Measurements from ENCODE around the gene TEX19. TPM values are rescaled to one million over a fixed set of nuclear protein-coding genes. Genes with fewer than 3 reads are reported as not detected.

TEX19 gene
- total RNA-seq, 3 donors from 2014 or later (not counting 1 experiment from before 2014, with no cell fraction given): not detected

DNA sequence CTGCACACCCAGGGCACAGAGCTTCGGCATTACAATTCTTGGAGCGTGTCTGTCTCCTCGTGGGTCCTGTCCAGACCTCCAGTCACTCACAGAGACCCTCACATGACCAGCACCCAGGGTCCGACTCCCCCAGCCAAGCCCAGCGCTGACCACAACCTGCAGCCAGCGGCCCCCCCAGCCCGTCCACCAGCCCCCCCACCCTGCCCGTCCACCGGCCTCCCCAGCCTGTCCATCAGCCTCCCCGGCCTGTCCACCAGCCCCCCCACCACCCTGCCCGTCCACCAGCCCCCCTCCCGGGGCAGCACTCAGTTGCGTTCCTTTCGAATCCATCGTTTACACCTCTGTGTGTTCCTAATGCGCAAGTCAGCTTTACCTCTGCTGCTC is 31.3 kb upstream of the TEX19 start:
- no peaks in the 10 kb centered on the region for H3K9me3 ChIP-seq (ENCODE audit: control insufficient read depth, insufficient read depth, low read length)
- H3K4me3 ChIP-seq (ENCODE audit: low read length): no peak overlapping the region
- H3K27me3 ChIP-seq (ENCODE audit: control insufficient read depth, insufficient read depth, low read length): no peaks in the 10 kb centered on the region
- ATAC-seq (no peak), DNase-seq (no peak)
- no peak overlapping the region for H3K27ac ChIP-seq (ENCODE audit: low read length)
- no peaks in the 10 kb centered on the region for H3K36me3 Mint-ChIP-seq
- H3K27ac Mint-ChIP-seq: no peak overlapping the region
- peaks cover 0 to under 1% of the 10 kb centered on the region in 2 donors for H3K27me3 Mint-ChIP-seq (ENCODE audit: low read depth in 2 of 2)
- intact Hi-C loops (cut with micrococcal nuclease): no loop called here
- H3K36me3 ChIP-seq (ENCODE audit: control insufficient read depth, insufficient read depth, low read length): no peaks in the 10 kb centered on the region
- H3K4me1 Mint-ChIP-seq: peaks cover 6% of the 10 kb centered on the region in 2 donors
- 94% methylated on average over 16 of the region's 16 CpGs for WGBS (ENCODE audit: insufficient coverage)
- H3K4me3 Mint-ChIP-seq: no peak overlapping the region
- no peaks in the 10 kb centered on the region for H3K9me3 Mint-ChIP-seq
- TF ChIP-seq, protein P1, sequence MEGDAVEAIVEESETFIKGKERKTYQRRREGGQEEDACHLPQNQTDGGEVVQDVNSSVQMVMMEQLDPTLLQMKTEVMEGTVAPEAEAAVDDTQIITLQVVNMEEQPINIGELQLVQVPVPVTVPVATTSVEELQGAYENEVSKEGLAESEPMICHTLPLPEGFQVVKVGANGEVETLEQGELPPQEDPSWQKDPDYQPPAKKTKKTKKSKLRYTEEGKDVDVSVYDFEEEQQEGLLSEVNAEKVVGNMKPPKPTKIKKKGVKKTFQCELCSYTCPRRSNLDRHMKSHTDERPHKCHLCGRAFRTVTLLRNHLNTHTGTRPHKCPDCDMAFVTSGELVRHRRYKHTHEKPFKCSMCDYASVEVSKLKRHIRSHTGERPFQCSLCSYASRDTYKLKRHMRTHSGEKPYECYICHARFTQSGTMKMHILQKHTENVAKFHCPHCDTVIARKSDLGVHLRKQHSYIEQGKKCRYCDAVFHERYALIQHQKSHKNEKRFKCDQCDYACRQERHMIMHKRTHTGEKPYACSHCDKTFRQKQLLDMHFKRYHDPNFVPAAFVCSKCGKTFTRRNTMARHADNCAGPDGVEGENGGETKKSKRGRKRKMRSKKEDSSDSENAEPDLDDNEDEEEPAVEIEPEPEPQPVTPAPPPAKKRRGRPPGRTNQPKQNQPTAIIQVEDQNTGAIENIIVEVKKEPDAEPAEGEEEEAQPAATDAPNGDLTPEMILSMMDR (IDR thresholded peaks at IDR 0.05): no peak
- peaks cover 8% of the 10 kb centered on the region for H3K4me1 ChIP-seq (ENCODE audit: control insufficient read depth, insufficient read depth, low read length)

DNA sequence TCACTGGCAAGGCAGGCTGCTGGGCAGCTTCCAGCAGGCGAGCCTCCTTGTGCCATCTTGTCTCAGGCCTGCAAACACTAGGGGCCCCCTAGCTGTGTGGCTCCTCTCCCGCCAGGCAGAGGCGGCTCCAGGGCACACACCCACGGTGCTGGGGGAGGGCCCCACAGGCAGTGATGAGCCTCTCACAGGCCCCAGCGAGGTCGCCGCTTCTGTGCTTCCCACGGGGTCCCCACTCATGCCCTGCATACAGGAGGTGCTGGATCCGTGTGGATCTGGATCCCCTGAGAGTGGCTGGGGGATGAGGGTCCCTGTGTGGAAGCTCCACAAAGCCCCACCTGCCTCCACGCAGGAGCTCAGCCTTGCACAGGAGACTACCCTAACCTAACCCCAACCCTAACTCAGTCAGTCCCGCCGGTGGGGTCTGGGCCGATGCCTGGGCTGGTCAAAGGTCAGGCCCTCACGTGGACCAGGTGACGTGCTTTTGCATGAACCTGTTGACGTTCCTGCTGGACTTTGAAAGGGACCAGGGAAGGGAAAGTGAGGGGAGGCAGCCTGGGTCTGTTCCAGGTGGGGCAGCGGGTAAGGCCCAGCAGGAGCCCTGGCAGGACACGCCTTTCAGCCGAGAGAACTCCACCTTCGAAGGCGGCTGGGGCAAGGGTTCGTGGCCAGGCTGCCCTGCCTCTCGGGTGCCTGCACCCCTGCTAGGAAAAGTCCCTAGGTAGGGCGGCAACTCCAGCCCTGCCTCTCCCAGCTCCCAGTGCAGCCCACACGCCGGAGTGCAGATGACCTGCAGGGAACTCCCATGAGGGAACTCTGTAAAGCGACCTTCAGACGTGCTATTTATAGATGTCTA is 30.7 kb upstream of the TEX19 start:
- H3K4me1 ChIP-seq (ENCODE audit: control insufficient read depth, insufficient read depth, low read length): peaks cover 14% of the 10 kb centered on the region
- ATAC-seq (no peak), DNase-seq (no peak)
- peaks cover 9 to 10% of the 10 kb centered on the region in 2 donors for H3K4me1 Mint-ChIP-seq
- no peak overlapping the region for H3K27ac Mint-ChIP-seq
- intact Hi-C loops (cut with micrococcal nuclease): no loop called here
- TF ChIP-seq, protein P1 (IDR thresholded peaks at IDR 0.05): no peak
- H3K4me3 Mint-ChIP-seq: no peak overlapping the region
- no peaks in the 10 kb centered on the region for H3K27me3 ChIP-seq (ENCODE audit: control insufficient read depth, insufficient read depth, low read length)
- 89% methylated on average over 27 of the region's 28 CpGs for WGBS (ENCODE audit: insufficient coverage)
- no peaks in the 10 kb centered on the region for H3K36me3 Mint-ChIP-seq
- H3K9me3 ChIP-seq (ENCODE audit: control insufficient read depth, insufficient read depth, low read length): no peaks in the 10 kb centered on the region
- H3K36me3 ChIP-seq (ENCODE audit: control insufficient read depth, insufficient read depth, low read length): no peaks in the 10 kb centered on the region
- peaks cover 0 to 4% of the 10 kb centered on the region in 2 donors for H3K27me3 Mint-ChIP-seq (ENCODE audit: low read depth in 2 of 2)
- H3K9me3 Mint-ChIP-seq: no peaks in the 10 kb centered on the region
- no peak overlapping the region for H3K27ac ChIP-seq (ENCODE audit: low read length)
- H3K4me3 ChIP-seq (ENCODE audit: low read length): no peak overlapping the region

DNA sequence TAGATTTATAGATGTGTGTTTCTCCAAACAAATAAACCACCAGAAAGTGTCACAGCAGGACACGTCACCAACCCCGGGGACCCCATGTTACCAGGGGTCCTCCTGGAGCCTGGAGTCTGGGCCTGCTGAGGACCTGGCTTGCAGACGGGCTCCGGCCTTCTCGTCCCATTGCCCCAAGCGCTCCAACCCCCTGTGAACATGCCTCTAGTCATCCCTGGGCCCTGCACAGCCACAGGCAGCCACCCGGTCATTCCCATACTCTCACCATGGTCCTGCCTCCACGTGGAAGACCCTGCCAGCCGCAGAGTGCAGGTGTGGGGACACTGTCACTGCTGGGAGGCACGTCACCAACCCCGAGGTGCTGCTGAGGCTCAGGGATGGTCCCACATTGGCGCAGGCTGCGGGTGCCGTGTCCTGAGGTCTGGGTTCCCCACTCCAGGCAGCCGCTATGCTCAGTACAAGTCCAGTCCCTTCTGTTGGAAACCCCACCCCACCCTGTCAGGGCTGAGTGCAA is 30.0 kb upstream of the TEX19 start:
- no peaks in the 10 kb centered on the region for H3K36me3 Mint-ChIP-seq

More for the DNA sequence above, 30.0 kb upstream of the TEX19 start:
- H3K4me1 Mint-ChIP-seq: peaks cover 9 to 10% of the 10 kb centered on the region in 2 donors
- DNase-seq: no peak
- intact Hi-C loops (cut with micrococcal nuclease): no loop called here
- H3K9me3 Mint-ChIP-seq: no peaks in the 10 kb centered on the region
- Histone ChIP-seq H3K4me1 (ENCODE audit: control insufficient read depth, insufficient read depth, low read length) (peaks cover 21% of the 10 kb centered on the region), H3K4me3 (ENCODE audit: low read length) (no peak overlapping the region), H3K27me3 (ENCODE audit: control insufficient read depth, insufficient read depth, low read length) (peaks cover 3% of the 10 kb centered on the region), H3K27ac (ENCODE audit: low read length) (no peak overlapping the region), H3K36me3 (ENCODE audit: control insufficient read depth, insufficient read depth, low read length) (no peaks in the 10 kb centered on the region), H3K9me3 (ENCODE audit: control insufficient read depth, insufficient read depth, low read length) (no peaks in the 10 kb centered on the region)
- TF ChIP-seq, protein P1 (IDR thresholded peaks at IDR 0.05): no peak
- WGBS (ENCODE audit: insufficient coverage): 86% methylated on average over 15 of the region's 15 CpGs
- H3K27ac Mint-ChIP-seq: no peak overlapping the region
- peaks cover 0 to 4% of the 10 kb centered on the region in 2 donors for H3K27me3 Mint-ChIP-seq (ENCODE audit: low read depth in 2 of 2)
- ATAC-seq: no peak
- H3K4me3 Mint-ChIP-seq: no peak overlapping the region

All from natural killer cell (primary cell).